WTC11 (cell line): ENCODE data around the gene ZNF48. TPM values are rescaled to one million over a fixed set of nuclear protein-coding genes. Genes with fewer than 3 reads are reported as not detected.
A peak's percentile ranks its signal among the peaks of the same experiment; 100 is the strongest.

Source experiments
- ATAC-seq: fragments of 200-7000 bp; cut with Tn5 transposase; 2 replicates; pipeline ENCODE4 v1.10.0; 2021; ENCODE audit warnings: mild to moderate bottlenecking, moderate library complexity
- CTCF ChIA-PET: fragments of 300-600 bp; sonication (Branson Sonifier 250); formaldehyde crosslinking; loops from one replicate; lab custom pipeline; 2021; ENCODE audit warnings: antibody characterized with exemption; lab: Charles Lee
- POLR2A ChIA-PET: fragments of 350-600 bp; sonication (Branson Sonifier 250); formaldehyde crosslinking; loops from one replicate; lab custom pipeline; 2021; ENCODE audit warnings: antibody characterized with exemption; lab: Charles Lee
- DNase-seq: peaks from one replicate; pipeline ENCODE4 v3.0.0; 2021; ENCODE audit warnings: low spot score
- H3K27ac Mint-ChIP-seq: 2 replicates; pipeline ENCODE4 v1.8.0; 2021; ENCODE audit warnings: mixed read lengths
- H3K27me3 Mint-ChIP-seq: 2 replicates; pipeline ENCODE4 v1.8.0; 2021; ENCODE audit warnings: low read depth, mild to moderate bottlenecking, moderate library complexity, mixed read lengths
- H3K36me3 Mint-ChIP-seq: 2 replicates; pipeline ENCODE4 v1.8.0; 2021; ENCODE audit warnings: mixed read lengths
- H3K4me1 Mint-ChIP-seq: 2 replicates; pipeline ENCODE4 v1.8.0; 2022; ENCODE audit warnings: mixed read lengths
- H3K4me3 Mint-ChIP-seq: 2 replicates; pipeline ENCODE4 v1.8.0; 2021; ENCODE audit warnings: mild to moderate bottlenecking, moderate library complexity, mixed read lengths
- H3K9me3 Mint-ChIP-seq: 2 replicates; pipeline ENCODE4 v1.8.0; 2021; ENCODE audit warnings: mixed read lengths
- CREM ChIP-seq: sonication (generic); formaldehyde crosslinking; IDR thresholded peaks from 2 replicates; pipeline ENCODE4 v1.8.1; 2022; ENCODE audit warnings: mild to moderate bottlenecking, missing genetic modification reagents, moderate library complexity
- ELF4 ChIP-seq: sonication (generic); formaldehyde crosslinking; IDR thresholded peaks from 2 replicates; pipeline ENCODE4 v1.8.1; 2022; ENCODE audit warnings: low read depth, mild to moderate bottlenecking, moderate library complexity, missing genetic modification reagents
- ETV6 ChIP-seq: sonication (generic); formaldehyde crosslinking; IDR thresholded peaks from 2 replicates; pipeline ENCODE4 v1.8.1; 2022; ENCODE audit warnings: mild to moderate bottlenecking, missing genetic modification reagents
- FOXJ3 ChIP-seq: sonication (generic); formaldehyde crosslinking; IDR thresholded peaks from 2 replicates; pipeline ENCODE4 v1.9.0; 2021; ENCODE audit warnings: missing genetic modification reagents, mild to moderate bottlenecking, borderline replicate concordance
- FOXP1 ChIP-seq: sonication (generic); formaldehyde crosslinking; IDR thresholded peaks from 2 replicates; pipeline ENCODE4 v1.8.0; 2022; ENCODE audit warnings: missing genetic modification reagents, mild to moderate bottlenecking, moderate library complexity, borderline replicate concordance
- GTF2I ChIP-seq: fragments of 250-450 bp; sonication (Bioruptor Pico); conservative IDR thresholded peaks from 2 replicates; pipeline ENCODE4 v1.4.0; 2021; ENCODE audit warnings: mild to moderate bottlenecking
- HMGA2 ChIP-seq: fragments of 250-450 bp; sonication (Bioruptor Pico); IDR thresholded peaks from 2 replicates; pipeline ENCODE4 v1.4.0; 2021; ENCODE audit warnings: mild to moderate bottlenecking, moderate library complexity
- JAZF1 ChIP-seq: fragments of 250-450 bp; sonication (Bioruptor Pico); IDR thresholded peaks from 2 replicates; pipeline ENCODE4 v1.9.0; 2021; ENCODE audit warnings: moderate library complexity, mild to moderate bottlenecking, inconsistent platforms
- NR3C1 ChIP-seq: sonication (generic); formaldehyde crosslinking; conservative IDR thresholded peaks from 2 replicates; pipeline ENCODE4 v1.8.1; 2023; ENCODE audit warnings: low read depth, mild to moderate bottlenecking, missing genetic modification reagents
- SMAD3 ChIP-seq: sonication (generic); formaldehyde crosslinking; IDR thresholded peaks from 2 replicates; pipeline ENCODE4 v1.8.0; 2022; ENCODE audit warnings: missing genetic modification reagents, mild to moderate bottlenecking, borderline replicate concordance
- SMAD4 ChIP-seq: sonication (generic); formaldehyde crosslinking; IDR thresholded peaks from 2 replicates; pipeline ENCODE4 v1.8.0; 2022; ENCODE audit warnings: mild to moderate bottlenecking, missing genetic modification reagents
- TEAD4 ChIP-seq: sonication (generic); formaldehyde crosslinking; IDR thresholded peaks from 2 replicates; pipeline ENCODE4 v1.8.0; 2022; ENCODE audit warnings: mild to moderate bottlenecking, missing genetic modification reagents
- ZNF121 ChIP-seq: sonication (generic); formaldehyde crosslinking; IDR thresholded peaks from 2 replicates; pipeline ENCODE4 v1.8.0; 2023; ENCODE audit warnings: missing genetic modification reagents
- ZNF232 ChIP-seq: sonication (generic); formaldehyde crosslinking; IDR thresholded peaks from 2 replicates; pipeline ENCODE4 v1.8.0; 2022; ENCODE audit warnings: mild to moderate bottlenecking, missing genetic modification reagents
- ZNF416 ChIP-seq: fragments of 250-450 bp; sonication (Bioruptor Pico); IDR thresholded peaks from 2 replicates; pipeline ENCODE4 v1.9.0; 2021; ENCODE audit warnings: mild to moderate bottlenecking, inconsistent platforms
- total RNA-seq: library from RNA; stranded (reverse); gene quantifications from 3 replicates; pipeline ENCODE4 v1.2.3, GENCODE V29; 2021
- TF ChIP-seq, protein P1 (sequence below): sonication (generic); formaldehyde crosslinking; IDR thresholded peaks from 2 replicates; pipeline ENCODE4 v1.8.1; 2022; ENCODE audit warnings: low read depth, missing genetic modification reagents, borderline replicate concordance
- TF ChIP-seq, protein P2 (sequence below): fragments of 250-450 bp; sonication (Bioruptor Pico); IDR thresholded peaks from 2 replicates; pipeline ENCODE4 v1.9.0; 2021; ENCODE audit warnings: moderate library complexity, mild to moderate bottlenecking, inconsistent platforms, borderline replicate concordance
- TF ChIP-seq, protein P3 (sequence below): sonication (generic); formaldehyde crosslinking; IDR thresholded peaks from 2 replicates; pipeline ENCODE4 v1.8.0; 2023; ENCODE audit warnings: mild to moderate bottlenecking, missing genetic modification reagents
- TF ChIP-seq, protein P4 (sequence below): fragments of 250-450 bp; sonication (Bioruptor Pico); IDR thresholded peaks from 2 replicates; pipeline ENCODE4 v1.9.0; 2021; ENCODE audit warnings: mild to moderate bottlenecking, borderline replicate concordance
- TF ChIP-seq, protein P5 (sequence below): fragments of 250-450 bp; sonication (Bioruptor Pico); conservative IDR thresholded peaks from 2 replicates; pipeline ENCODE4 v1.9.0; 2021; ENCODE audit warnings: mild to moderate bottlenecking
- TF ChIP-seq, protein P6 (sequence below): sonication (generic); formaldehyde crosslinking; IDR thresholded peaks from 2 replicates; pipeline ENCODE4 v1.8.1; 2023; ENCODE audit warnings: mild to moderate bottlenecking, missing genetic modification reagents, moderate library complexity

ZNF48 gene
- total RNA-seq, 1 experiment from 2014 or later: 39.3 TPM

DNA sequence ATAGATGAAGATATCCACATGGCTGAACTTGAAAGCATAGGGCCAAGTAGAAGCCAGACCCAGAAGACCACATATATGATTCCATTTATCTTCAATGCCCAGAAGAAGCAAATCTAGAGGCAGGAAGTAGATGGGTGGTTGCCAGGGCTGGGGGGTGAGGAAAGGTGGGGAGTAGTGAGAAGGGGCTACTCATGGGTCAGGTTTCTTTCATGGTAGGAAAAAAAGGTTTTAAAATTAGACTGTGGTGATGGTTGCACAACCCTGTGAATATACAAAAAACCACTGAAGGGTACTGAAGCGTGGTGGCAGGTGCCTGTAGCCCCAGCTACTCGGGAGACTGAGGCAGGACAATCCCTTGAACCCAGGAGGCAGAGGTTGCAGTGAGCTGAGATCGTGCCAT is 45.5 kb upstream of the ZNF48 start (continued):
- TF ChIP-seq, protein P1, sequence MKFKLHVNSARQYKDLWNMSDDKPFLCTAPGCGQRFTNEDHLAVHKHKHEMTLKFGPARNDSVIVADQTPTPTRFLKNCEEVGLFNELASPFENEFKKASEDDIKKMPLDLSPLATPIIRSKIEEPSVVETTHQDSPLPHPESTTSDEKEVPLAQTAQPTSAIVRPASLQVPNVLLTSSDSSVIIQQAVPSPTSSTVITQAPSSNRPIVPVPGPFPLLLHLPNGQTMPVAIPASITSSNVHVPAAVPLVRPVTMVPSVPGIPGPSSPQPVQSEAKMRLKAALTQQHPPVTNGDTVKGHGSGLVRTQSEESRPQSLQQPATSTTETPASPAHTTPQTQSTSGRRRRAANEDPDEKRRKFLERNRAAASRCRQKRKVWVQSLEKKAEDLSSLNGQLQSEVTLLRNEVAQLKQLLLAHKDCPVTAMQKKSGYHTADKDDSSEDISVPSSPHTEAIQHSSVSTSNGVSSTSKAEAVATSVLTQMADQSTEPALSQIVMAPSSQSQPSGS (CRISPR knock-in tag): no peak
- TF ChIP-seq ETV6 (CRISPR knock-in tag): no peak
- no peak for TF ChIP-seq ZNF232 (CRISPR knock-in tag)
- TF ChIP-seq NR3C1 (CRISPR knock-in tag): no peak
- TF ChIP-seq SMAD4: no peak
- TF ChIP-seq, protein P2, sequence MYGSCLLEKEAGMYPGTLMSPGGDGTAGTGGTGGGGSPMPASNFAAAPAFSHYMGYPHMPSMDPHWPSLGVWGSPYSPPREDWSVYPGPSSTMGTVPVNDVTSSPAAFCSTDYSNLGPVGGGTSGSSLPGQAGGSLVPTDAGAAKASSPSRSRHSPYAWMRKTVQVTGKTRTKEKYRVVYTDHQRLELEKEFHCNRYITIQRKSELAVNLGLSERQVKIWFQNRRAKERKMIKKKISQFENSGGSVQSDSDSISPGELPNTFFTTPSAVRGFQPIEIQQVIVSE (CRISPR knock-in tag): no peak
- TF ChIP-seq, protein P3, sequence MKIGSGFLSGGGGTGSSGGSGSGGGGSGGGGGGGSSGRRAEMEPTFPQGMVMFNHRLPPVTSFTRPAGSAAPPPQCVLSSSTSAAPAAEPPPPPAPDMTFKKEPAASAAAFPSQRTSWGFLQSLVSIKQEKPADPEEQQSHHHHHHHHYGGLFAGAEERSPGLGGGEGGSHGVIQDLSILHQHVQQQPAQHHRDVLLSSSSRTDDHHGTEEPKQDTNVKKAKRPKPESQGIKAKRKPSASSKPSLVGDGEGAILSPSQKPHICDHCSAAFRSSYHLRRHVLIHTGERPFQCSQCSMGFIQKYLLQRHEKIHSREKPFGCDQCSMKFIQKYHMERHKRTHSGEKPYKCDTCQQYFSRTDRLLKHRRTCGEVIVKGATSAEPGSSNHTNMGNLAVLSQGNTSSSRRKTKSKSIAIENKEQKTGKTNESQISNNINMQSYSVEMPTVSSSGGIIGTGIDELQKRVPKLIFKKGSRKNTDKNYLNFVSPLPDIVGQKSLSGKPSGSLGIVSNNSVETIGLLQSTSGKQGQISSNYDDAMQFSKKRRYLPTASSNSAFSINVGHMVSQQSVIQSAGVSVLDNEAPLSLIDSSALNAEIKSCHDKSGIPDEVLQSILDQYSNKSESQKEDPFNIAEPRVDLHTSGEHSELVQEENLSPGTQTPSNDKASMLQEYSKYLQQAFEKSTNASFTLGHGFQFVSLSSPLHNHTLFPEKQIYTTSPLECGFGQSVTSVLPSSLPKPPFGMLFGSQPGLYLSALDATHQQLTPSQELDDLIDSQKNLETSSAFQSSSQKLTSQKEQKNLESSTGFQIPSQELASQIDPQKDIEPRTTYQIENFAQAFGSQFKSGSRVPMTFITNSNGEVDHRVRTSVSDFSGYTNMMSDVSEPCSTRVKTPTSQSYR (CRISPR knock-in tag): no peak
- no peak for TF ChIP-seq CREM (CRISPR knock-in tag)
- TF ChIP-seq SMAD3 (CRISPR knock-in tag): no peak
- no peak for TF ChIP-seq JAZF1
- TF ChIP-seq, all 79 proteins: peak for 0

DNA sequence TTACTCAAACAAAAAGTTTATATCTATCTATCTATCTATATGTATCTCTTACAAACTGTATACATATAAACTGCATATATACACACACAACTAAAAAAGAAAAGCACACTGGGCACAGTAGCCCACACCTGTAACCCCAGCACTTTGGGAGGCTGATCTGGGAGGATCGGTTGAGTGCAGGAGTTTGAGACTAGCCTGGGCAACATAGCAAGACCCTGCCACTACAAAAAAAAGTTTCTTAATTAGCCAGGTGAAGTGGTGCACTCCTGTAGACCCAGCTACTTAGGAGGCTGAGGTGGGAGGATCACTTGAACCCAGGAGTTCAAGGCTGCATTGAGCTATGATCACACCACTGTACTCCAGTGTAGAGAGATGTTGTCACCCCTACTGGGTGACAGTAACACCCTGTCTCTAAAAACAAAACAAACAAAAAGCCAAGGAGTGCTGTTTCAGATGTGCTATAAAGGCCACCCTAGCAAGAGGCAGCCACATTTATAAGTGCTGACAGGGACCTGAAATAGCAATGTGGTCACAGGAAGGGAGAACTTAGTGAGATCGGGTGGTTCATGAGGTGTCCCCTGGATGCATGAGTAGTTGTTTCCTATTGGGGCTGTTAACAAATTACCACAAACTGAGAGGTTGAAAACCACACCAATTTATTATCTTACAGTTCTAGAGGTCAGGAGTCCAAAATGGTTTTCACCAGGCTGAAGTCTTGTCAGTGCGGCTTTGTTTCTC is 44.9 kb upstream of the ZNF48 start:
- ATAC-seq: no peak
- H3K4me1 Mint-ChIP-seq: peaks cover 6% of the 10 kb centered on the region
- TF ChIP-seq ZNF121 (CRISPR knock-in tag) (peak; percentile 42; the same call in 1 of the 2 replicates), HMGA2 (CRISPR knock-in tag) (no peak)
- TF ChIP-seq, all 79 proteins: peak for 1
- Mint-ChIP-seq H3K4me3 (no peak overlapping the region), H3K27me3 (no peaks in the 10 kb centered on the region), H3K9me3 (no peaks in the 10 kb centered on the region), H3K27ac (no peak overlapping the region), H3K36me3 (peaks cover 28% of the 10 kb centered on the region)
- ChIA-PET POLR2A (no interaction called here), CTCF (interaction anchor here (0.6 kb wide), 2 partner anchors 70 to 335 kb away, joined by 3 read pairs; no protein-coding TSS in a partner anchor)
- DNase-seq: no peak

DNA sequence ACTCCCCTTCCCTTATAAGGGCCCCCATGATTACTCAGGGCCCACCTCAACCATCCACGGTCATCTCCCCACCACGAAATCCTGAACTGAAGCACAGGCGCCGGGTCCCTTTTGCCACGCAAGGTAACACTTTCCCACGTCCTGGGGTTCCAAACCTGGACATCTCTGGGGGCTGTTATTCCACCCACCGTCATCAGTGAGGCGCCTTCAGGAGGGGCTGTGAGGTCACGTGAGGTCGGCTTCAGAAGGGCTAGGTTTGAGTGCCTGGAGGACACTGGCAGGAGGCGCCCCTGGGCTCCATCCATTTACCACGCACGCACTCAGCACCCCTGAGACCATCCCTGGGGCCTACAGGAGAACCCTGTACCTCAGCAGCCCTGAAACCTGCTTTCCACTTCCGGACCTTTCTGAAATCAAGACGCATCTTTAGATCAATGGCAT is 44.2 kb upstream of the ZNF48 start:
- no peaks in the 10 kb centered on the region for H3K27me3 Mint-ChIP-seq
- ATAC-seq (no peak), DNase-seq (no peak)
- CTCF ChIA-PET: interaction anchor here (0.6 kb wide), 1 partner anchor 334 kb away, joined by 3 read pairs; no protein-coding TSS in a partner anchor
- POLR2A ChIA-PET: no interaction called here
- no peak overlapping the region for H3K4me3 Mint-ChIP-seq
- H3K36me3 Mint-ChIP-seq: peaks cover 28% of the 10 kb centered on the region
- H3K4me1 Mint-ChIP-seq: peaks cover 9% of the 10 kb centered on the region
- H3K27ac Mint-ChIP-seq: no peak overlapping the region
- no peaks in the 10 kb centered on the region for H3K9me3 Mint-ChIP-seq
- TF ChIP-seq, protein P4, sequence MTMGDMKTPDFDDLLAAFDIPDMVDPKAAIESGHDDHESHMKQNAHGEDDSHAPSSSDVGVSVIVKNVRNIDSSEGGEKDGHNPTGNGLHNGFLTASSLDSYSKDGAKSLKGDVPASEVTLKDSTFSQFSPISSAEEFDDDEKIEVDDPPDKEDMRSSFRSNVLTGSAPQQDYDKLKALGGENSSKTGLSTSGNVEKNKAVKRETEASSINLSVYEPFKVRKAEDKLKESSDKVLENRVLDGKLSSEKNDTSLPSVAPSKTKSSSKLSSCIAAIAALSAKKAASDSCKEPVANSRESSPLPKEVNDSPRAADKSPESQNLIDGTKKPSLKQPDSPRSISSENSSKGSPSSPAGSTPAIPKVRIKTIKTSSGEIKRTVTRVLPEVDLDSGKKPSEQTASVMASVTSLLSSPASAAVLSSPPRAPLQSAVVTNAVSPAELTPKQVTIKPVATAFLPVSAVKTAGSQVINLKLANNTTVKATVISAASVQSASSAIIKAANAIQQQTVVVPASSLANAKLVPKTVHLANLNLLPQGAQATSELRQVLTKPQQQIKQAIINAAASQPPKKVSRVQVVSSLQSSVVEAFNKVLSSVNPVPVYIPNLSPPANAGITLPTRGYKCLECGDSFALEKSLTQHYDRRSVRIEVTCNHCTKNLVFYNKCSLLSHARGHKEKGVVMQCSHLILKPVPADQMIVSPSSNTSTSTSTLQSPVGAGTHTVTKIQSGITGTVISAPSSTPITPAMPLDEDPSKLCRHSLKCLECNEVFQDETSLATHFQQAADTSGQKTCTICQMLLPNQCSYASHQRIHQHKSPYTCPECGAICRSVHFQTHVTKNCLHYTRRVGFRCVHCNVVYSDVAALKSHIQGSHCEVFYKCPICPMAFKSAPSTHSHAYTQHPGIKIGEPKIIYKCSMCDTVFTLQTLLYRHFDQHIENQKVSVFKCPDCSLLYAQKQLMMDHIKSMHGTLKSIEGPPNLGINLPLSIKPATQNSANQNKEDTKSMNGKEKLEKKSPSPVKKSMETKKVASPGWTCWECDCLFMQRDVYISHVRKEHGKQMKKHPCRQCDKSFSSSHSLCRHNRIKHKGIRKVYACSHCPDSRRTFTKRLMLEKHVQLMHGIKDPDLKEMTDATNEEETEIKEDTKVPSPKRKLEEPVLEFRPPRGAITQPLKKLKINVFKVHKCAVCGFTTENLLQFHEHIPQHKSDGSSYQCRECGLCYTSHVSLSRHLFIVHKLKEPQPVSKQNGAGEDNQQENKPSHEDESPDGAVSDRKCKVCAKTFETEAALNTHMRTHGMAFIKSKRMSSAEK (CRISPR knock-in tag): no peak
- TF ChIP-seq, protein P5, sequence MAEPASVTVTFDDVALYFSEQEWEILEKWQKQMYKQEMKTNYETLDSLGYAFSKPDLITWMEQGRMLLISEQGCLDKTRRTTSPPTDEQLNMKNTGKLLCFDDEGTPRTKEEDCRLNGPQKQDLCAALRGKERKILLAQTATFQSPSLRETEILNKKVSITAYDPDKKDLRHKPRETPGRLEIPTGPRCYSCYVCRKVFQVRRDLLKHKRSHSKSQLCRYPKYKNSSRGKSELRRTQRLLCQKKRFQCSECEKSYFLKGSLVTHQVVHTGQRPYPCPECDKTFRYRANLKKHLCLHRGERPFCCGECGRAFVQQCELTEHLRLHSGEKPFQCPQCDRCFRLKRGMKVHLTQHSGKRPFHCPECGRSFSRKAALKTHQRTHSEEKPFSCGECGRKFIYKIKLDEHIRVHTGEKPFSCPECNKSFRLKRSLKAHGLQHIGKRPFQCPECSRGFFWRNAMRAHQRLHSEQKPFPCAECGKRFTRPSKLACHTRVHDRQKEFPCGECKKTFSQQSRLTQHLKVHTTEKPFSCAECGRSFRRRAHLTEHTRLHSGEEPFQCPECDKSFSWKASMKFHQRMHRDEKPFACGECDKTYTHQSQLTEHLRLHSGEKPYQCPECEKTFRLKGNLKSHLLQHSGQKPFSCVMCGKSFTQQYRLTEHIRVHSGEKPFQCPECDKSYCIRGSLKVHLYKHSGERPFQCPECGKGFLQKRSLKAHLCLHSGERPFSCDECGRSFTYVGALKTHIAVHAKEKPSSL (CRISPR knock-in tag): no peak
- TF ChIP-seq FOXJ3 (no peak), ELF4 (CRISPR knock-in tag) (no peak), HMGA2 (CRISPR knock-in tag) (no peak), ZNF416 (CRISPR knock-in tag) (no peak), FOXP1 (CRISPR knock-in tag) (no peak), TEAD4 (CRISPR knock-in tag) (no peak), GTF2I (no peak)
- TF ChIP-seq, protein P6, sequence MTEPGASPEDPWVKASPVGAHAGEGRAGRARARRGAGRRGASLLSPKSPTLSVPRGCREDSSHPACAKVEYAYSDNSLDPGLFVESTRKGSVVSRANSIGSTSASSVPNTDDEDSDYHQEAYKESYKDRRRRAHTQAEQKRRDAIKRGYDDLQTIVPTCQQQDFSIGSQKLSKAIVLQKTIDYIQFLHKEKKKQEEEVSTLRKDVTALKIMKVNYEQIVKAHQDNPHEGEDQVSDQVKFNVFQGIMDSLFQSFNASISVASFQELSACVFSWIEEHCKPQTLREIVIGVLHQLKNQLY (CRISPR knock-in tag): no peak
